Right atrium auricular region (tissue), 2 donors: ENCODE data around the gene COL4A2. TPM values are rescaled to one million over a fixed set of nuclear protein-coding genes. Genes with fewer than 3 reads are reported as not detected.

Source experiments
- DNase-seq: peaks from one replicate; pipeline ENCODE4 v3.0.0-alpha.2; 2019; ENCODE audit warnings: low spot score
- H3K27ac ChIP-seq, 2 donors: fragments of 200-600 bp; sonication (generic); 1 replicate in 1 of 2; 2 replicates in 1 of 2; pipeline ENCODE4 v1.5.1; 2016 to 2019
- H3K27me3 ChIP-seq, 2 donors: fragments of 200-600 bp; sonication (generic); one replicate each; pipeline versions ENCODE4 v1.5.1 to v1.6.0; 2017 to 2019
- H3K36me3 ChIP-seq: fragments of 200-600 bp; sonication (generic); one replicate; pipeline ENCODE4 v1.5.1; 2016
- H3K4me1 ChIP-seq, 2 donors: fragments of 200-600 bp; sonication (generic); one replicate each; pipeline versions ENCODE4 v1.5.1 to v1.6.0; 2017 to 2019
- H3K4me3 ChIP-seq, 2 donors: fragments of 200-600 bp; sonication (generic); 1 replicate in 1 of 2; 2 replicates in 1 of 2; pipeline ENCODE4 v1.5.1; 2017 to 2019; ENCODE audit warnings: mild to moderate bottlenecking in 1 of 2, moderate library complexity in 1 of 2
- H3K9me3 ChIP-seq, 2 donors: fragments of 200-600 bp; sonication (generic); one replicate each; pipeline ENCODE4 v1.5.1; 2019
- CTCF ChIP-seq, 2 donors: fragments of 200-600 bp; sonication (generic); IDR thresholded peaks; one replicate each; pipeline ENCODE4 v1.5.1; 2019; ENCODE audit warnings: antibody characterized with exemption in 2 of 2
- total RNA-seq, 2 donors: library from RNA; depleted of rRNA; stranded (reverse); fragments of >200 nt; gene quantifications; one replicate each; pipeline ENCODE4 v1.1.0, GENCODE V29; 2016

The COL4A2 gene
- total RNA-seq, 2 donors from 2014 or later, result 141 to 153 TPM

- Histone ChIP-seq H3K27me3 (no peaks in the 10 kb centered on the region), H3K4me3 (no peak overlapping the region), H3K9me3 (no peaks in the 10 kb centered on the region), H3K36me3 (no peaks in the 10 kb centered on the region), H3K27ac (peak overlapping the region; percentile 10 to 69), H3K4me1 (peaks cover 0 to 77% of the 10 kb centered on the region in 2 donors)
- no peak for TF ChIP-seq CTCF (IDR thresholded peaks at IDR 0.05)
- no peak for DNase-seq
Observed at GRCh38 chr13:110272651-110273050, 34.4 kb upstream of the COL4A2 start.

DNA sequence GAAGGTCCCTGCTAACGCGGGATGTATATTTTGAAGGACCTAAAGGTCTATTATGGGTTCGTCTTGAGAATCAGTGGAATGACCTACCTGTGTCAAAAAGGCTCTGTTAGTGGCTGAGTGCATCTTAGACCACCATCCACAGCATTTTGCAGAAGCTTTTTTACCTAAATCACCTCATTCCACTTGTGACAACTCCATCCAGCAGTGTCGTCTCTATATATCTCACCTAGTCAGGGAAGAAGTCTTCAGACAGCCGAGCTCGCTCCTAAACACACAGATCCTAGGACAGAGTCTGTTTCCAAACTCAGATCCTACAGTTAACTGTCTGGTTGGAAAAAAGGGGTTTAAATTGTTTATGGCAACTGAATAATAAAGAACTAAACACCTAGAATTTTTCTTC is 33.8 kb upstream of the COL4A2 start:
- Histone ChIP-seq H3K4me3 (no peak overlapping the region), H3K36me3 (no peaks in the 10 kb centered on the region), H3K27me3 (no peaks in the 10 kb centered on the region), H3K9me3 (no peaks in the 10 kb centered on the region), H3K4me1 (peaks cover 0 to 77% of the 10 kb centered on the region in 2 donors), H3K27ac (peak overlapping the region; percentile 50 to 69)
- no peak for TF ChIP-seq CTCF (IDR thresholded peaks at IDR 0.05)
- DNase-seq, result no peak

DNA sequence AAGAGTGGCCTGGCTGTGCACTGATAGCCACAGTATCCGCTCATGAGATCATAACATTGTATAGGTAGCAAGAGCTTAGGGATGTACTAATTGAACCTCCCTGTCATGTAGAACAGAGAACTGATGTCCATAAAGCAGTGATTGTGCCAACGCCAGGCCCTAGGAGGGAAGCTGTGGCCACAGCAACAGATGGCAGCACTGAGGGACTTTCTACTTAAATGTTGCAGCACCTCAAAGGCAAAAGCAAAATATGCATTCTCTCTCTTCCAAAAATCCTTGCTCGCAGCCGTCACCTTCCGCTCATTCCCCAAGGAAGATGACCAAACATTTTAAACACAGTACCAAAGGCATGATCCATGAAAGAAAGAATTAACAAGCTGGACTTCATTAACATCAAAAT is 32.4 kb upstream of the COL4A2 start:
- Histone ChIP-seq H3K9me3 (no peaks in the 10 kb centered on the region), H3K27me3 (no peaks in the 10 kb centered on the region), H3K4me1 (peaks cover 0 to 73% of the 10 kb centered on the region in 2 donors), H3K4me3 (no peak overlapping the region), H3K27ac (peak overlapping the region; percentile 37 to 50), H3K36me3 (no peaks in the 10 kb centered on the region)
- DNase-seq, result peak; percentile 67
- TF ChIP-seq CTCF (IDR thresholded peaks at IDR 0.05), result peak; percentile 16 to 60

GRCh38 chr13:110275931-110276552 is 31.0 kb upstream of the COL4A2 start:
- no peak for TF ChIP-seq CTCF (IDR thresholded peaks at IDR 0.05)
- Histone ChIP-seq H3K27ac (peak overlapping the region; percentile 9 to 45), H3K27me3 (no peaks in the 10 kb centered on the region), H3K4me3 (no peak overlapping the region), H3K36me3 (no peaks in the 10 kb centered on the region), H3K9me3 (no peaks in the 10 kb centered on the region), H3K4me1 (peaks cover 0 to 77% of the 10 kb centered on the region in 2 donors)
- peak; percentile 58 for DNase-seq

DNA sequence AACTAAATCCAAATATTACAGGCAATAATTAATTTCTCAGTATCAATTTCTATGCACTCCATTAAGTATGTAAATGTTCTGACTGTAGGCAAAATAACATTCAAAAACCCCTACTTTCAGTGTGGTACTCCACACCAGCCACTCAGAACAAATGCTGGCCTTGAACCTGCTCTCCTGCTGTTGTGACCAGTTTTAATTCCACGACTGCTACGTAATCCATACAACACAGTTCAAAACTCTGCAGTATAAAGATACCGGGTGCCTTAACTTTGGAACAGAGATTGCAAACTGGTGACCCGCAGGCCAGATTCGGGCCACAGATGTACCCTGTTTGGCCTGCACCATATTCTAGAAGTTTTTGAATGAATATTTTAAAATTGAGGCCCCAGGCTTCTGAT is 30.5 kb upstream of the COL4A2 start:
- no peak for DNase-seq
- Histone ChIP-seq H3K27me3 (no peaks in the 10 kb centered on the region), H3K36me3 (no peaks in the 10 kb centered on the region), H3K9me3 (no peaks in the 10 kb centered on the region), H3K4me1 (peaks cover 0 to 77% of the 10 kb centered on the region in 2 donors), H3K27ac (peak overlapping the region; percentile 32 to 45), H3K4me3 (no peak overlapping the region)
- TF ChIP-seq CTCF (IDR thresholded peaks at IDR 0.05), result no peak
